Ovary (tissue), 3 donors: Measurements from ENCODE around the gene UBP1.

Source experiments
- CTCF ChIP-seq, 3 donors: fragments of 450-650 bp in 2 of 3; fragments of 200-600 bp in 1 of 3; IDR thresholded peaks; one replicate each; pipeline versions ENCODE4 v1.5.1 to v1.8.0; 2016 to 2022; ENCODE audit warnings: antibody characterized with exemption in 3 of 3, mild to moderate bottlenecking in 1 of 3
- EP300 ChIP-seq: sonication (generic); formaldehyde crosslinking; IDR thresholded peaks from one replicate; pipeline ENCODE4 v1.6.1; 2017; ENCODE audit warnings: antibody characterized with exemption
- POLR2A ChIP-seq: fragments of 450-650 bp; IDR thresholded peaks from one replicate; pipeline ENCODE4 v1.6.1; 2017; ENCODE audit warnings: antibody characterized with exemption, mild to moderate bottlenecking, moderate library complexity
- donor health status: DM: no; HTN: no; CAD: no.

- no peak for TF ChIP-seq CTCF (IDR thresholded peaks at IDR 0.05)
- no peak for TF ChIP-seq POLR2A
- no peak for TF ChIP-seq EP300
Observed at GRCh38 chr3:33389908-33390307, 50.3 kb downstream of the UBP1 start.
